NCI-H2227 (cell line): ENCODE measurements around the gene LRRC49.

Experiments
- DNase-seq: peaks from one replicate; lab custom pipeline; 2025; ENCODE audit not compliant: unreplicated experiment; lab: John Stamatoyannopoulos, UW

Gene LRRC49

GRCh38 chr15:71049706-71050422 is 157.2 kb downstream of the LRRC49 start:
- no peak for DNase-seq

DNA sequence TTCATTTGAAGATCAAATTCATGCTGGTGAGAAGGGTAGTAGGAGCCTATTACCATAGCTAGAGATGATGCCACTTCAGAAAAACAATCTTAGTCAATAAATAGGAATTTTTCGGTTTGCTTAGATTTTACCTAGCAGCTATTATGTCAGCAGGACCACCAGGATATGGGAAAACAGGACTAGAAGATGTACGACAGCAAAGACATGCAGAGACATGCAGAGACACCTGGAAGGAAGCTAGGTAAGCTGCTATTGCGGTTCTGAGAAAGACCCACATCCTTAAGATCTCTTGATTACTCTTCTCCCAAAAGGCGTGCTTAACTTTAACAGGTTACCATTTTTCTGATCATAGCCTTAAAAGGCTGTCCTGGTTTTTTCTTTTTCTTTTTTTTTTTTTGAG is 157.8 kb downstream of the LRRC49 start:
- no peak for DNase-seq

GRCh38 chr15:71051539-71051938 is 158.9 kb downstream of the LRRC49 start:
- DNase-seq = no peak

DNA sequence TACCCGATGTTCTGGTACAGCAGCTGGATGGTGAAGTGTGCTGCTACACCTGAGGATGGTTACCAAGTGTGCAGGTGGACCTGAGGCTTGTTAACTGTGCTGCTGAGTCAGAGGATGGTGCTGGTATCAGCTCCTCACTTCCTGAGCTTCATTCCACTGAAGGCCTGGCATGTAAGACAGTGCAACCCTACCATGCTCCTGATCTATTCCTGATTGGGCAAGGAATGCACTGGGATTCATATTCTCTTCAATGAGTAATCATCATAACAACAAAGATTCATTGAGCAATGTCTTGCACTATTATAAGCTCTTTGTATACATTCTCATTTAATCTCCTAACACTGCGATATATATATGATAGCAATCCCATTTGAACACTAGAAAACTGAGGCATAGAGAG is 159.7 kb downstream of the LRRC49 start:
- DNase-seq = no peak

DNA sequence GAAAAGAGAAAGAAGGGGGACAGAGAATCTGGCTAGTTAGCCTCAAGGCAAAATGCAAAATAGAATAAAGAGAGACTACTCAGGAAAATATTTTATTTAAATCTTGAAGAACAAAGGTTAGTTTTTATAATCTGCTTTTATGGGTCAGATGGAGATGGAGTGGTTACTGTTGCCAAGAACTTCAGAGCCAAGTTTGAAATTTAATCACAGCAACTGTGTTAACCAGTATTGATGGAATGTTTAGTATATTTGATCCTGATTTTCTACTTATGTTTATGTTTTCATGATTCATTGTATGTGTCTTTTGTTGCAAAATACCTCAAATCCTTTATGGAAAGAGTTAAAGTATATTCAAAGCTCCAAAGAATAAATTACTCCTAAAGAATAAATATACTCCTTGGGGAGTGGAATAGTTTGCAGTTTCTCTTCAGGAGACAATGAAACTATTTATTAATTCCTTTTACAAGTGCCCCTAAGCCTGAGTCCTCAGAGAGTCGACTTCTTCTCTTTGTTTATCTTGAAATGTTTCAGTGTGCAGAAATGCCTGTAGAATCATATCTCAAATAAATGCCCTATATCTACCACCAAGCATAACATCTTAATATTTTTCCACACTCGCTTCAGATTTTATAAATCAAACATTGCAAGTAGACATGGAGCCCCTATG is 161.8 kb downstream of the LRRC49 start:
- no peak for DNase-seq

DNA sequence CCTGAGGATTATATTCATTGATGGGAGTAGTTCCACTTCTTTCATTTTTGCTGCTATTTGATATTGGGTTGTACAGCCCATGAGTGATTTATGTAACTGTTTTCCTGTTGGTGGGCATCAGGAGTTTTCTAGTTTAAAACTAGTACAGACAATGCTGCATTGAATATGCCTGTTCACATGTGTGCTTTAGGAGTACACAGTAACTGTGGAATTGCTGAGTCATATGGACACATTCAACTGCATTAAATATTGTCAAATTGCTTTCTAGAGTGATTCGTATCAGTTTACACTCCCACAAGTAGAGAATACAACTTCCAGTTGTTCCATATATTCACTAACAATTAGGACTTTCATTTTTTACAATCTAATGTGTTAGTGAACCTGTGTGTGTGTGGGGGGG is 162.8 kb downstream of the LRRC49 start:
- DNase-seq = no peak

- DNase-seq = no peak
Measured at GRCh38 chr15:71056111-71056510, 163.5 kb downstream of the LRRC49 start.

DNA sequence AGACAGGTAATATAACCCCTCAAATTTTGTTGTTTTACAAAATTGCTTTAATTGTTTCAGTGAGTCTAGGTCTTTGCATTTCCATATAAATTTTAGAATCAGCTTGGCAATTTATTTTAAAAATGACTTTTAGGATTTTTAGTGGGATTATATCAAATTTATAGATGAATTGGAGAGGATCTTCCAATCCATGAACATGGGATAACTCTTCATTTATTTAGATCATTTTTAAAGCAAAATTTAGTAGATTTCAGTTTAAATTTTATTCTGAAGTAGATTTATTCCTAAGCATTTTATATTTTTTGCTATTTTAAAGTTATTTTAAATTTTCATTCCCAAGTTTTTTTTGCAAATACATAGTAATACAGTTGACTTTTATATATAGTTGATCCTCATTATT is 164.5 kb downstream of the LRRC49 start:
- no peak for DNase-seq

GRCh38 chr15:71057581-71057980 is 165.0 kb downstream of the LRRC49 start:
- DNase-seq = no peak

DNA sequence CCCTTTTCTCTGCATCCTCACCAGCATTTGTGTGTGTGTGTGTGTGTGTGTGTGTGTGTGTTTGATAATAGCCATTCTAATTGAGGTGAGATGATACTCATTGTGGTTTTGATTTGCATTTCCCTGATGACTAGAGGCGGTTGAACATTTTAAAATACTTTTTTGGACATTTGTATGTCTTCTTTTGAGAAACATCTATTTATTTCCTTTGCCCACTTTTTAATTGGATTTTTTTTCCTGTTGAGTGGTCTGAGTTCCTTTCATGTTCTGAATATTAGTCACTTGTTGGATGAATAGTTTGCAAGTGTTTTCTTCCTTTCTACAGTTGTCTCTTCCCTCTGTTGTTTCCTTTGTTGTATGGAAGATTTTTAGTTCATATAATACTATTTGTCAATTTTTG is 168.4 kb downstream of the LRRC49 start:
- DNase-seq = no peak

- DNase-seq = no peak
Measured at GRCh38 chr15:71066983-71067382, 174.4 kb downstream of the LRRC49 start.

GRCh38 chr15:71069693-71070092 is 177.1 kb downstream of the LRRC49 start:
- DNase-seq = no peak

GRCh38 chr15:71071529-71071928 is 178.9 kb downstream of the LRRC49 start:
- no peak for DNase-seq

DNA sequence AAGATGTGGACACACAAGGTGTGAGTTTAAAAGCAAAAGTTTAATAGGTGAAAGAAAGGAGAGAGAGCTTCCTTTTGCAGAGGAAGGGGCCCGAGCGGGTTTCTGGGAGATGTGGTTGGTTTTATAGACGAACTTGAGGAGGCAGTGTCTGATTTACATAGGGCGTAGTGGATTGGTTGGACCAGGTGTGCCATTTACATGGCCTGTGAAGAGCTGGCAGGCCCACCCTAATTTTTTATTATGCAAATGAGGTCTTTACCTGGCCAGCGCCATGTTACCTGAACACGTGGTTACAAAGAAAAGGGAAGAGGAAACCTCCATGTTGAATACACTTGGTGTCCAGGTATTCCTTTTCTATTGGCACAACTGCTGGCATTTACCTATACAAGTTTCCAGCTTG is 179.8 kb downstream of the LRRC49 start:
- no peak for DNase-seq

- DNase-seq = no peak
Measured at GRCh38 chr15:71078506-71079207, 186.0 kb downstream of the LRRC49 start.

- no peak for DNase-seq
Measured at GRCh38 chr15:71079208-71080044, 186.8 kb downstream of the LRRC49 start.

GRCh38 chr15:71080166-71080565 is 187.5 kb downstream of the LRRC49 start:
- no peak for DNase-seq

GRCh38 chr15:71080705-71081104 is 188.1 kb downstream of the LRRC49 start:
- DNase-seq = no peak

GRCh38 chr15:71082803-71083202 is 190.2 kb downstream of the LRRC49 start:
- DNase-seq = no peak

DNA sequence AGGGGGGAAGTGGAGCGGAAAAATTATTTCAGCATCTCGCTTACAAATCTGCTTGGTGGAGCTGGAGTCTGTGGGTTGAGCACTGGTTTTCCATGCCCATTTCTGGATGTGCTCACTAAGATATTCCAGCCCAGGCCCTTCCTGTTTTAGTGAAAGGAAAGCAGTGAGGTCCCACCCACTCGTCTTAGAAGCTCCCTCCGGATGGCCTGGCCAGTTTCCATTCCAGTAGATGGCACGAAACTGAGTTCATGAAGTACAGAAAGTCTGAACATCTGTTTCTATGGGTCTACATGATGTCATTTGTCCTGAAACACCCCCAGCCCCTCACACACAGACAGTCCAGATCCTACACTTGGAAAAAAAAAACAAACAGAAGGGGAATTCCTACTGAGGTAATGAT is 190.7 kb downstream of the LRRC49 start:
- DNase-seq = no peak

- no peak for DNase-seq
Measured at GRCh38 chr15:71084264-71084663, 191.6 kb downstream of the LRRC49 start.
